ENCODE measurements around the gene PCMTD2.
"Not testable (repeated sequence)": the region's sequence is repeated elsewhere in the genome, so short reads cannot be mapped to it uniquely, and the experiment has no call there.

The PCMTD2 gene

GRCh38 chr20:64286447-64287263, 31.1 kb downstream of the PCMTD2 start:
- DNase-seq (ENCODE audit: low read depth in 1 of 2, low spot score in 1 of 2): not testable (repeated sequence)

- not testable (repeated sequence) for DNase-seq (ENCODE audit: low read depth in 1 of 2, low spot score in 1 of 2)
Measured at GRCh38 chr20:64287264-64287590, 31.7 kb downstream of the PCMTD2 start.

- not testable (repeated sequence) for DNase-seq (ENCODE audit: low read depth in 1 of 2, low spot score in 1 of 2)
Measured at GRCh38 chr20:64292167-64292566, 36.6 kb downstream of the PCMTD2 start.

GRCh38 chr20:64303086-64303485, 47.5 kb downstream of the PCMTD2 start:
- DNase-seq (ENCODE audit: low read depth in 1 of 2, low spot score in 1 of 2): not testable (repeated sequence)

GRCh38 chr20:64313761-64314160, 58.2 kb downstream of the PCMTD2 start:
- DNase-seq (ENCODE audit: low read depth in 1 of 2, low spot score in 1 of 2): not testable (repeated sequence)

GRCh38 chr20:64315381-64315780, 59.8 kb downstream of the PCMTD2 start:
- not testable (repeated sequence) for DNase-seq (ENCODE audit: low read depth in 1 of 2, low spot score in 1 of 2)

- not testable (repeated sequence) for DNase-seq (ENCODE audit: low read depth in 1 of 2, low spot score in 1 of 2)
Measured at GRCh38 chr20:64315884-64316283, 60.3 kb downstream of the PCMTD2 start.

- DNase-seq (ENCODE audit: low read depth in 1 of 2, low spot score in 1 of 2): not testable (repeated sequence)
Measured at GRCh38 chr20:64316415-64317083, 61.0 kb downstream of the PCMTD2 start.

- not testable (repeated sequence) for DNase-seq (ENCODE audit: low read depth in 1 of 2, low spot score in 1 of 2)
Measured at GRCh38 chr20:64317331-64317730, 61.8 kb downstream of the PCMTD2 start.

GRCh38 chr20:64318056-64318455, 62.5 kb downstream of the PCMTD2 start:
- not testable (repeated sequence) for DNase-seq (ENCODE audit: low read depth in 1 of 2, low spot score in 1 of 2)

GRCh38 chr20:64322031-64322789, 66.7 kb downstream of the PCMTD2 start:
- DNase-seq (ENCODE audit: low read depth in 1 of 2, low spot score in 1 of 2): not testable (repeated sequence)
